ENCODE measurements around the gene CABCOCO1. TPM values are rescaled to one million over a fixed set of nuclear protein-coding genes. Genes with fewer than 3 reads are reported as not detected.

CABCOCO1 gene
- total and polyA plus RNA-seq, 9 of the 15 experiments (the other 6 are each of a cell fraction or from before 2014, with no cell fraction given) = 0.04 TPM; not detected in 8

- no peak for TF ChIP-seq ZBTB5 (IDR thresholded peaks at IDR 0.05)
- TF ChIP-seq CXXC5 (CRISPR knock-in tag; IDR thresholded peaks at IDR 0.05) = no peak
- no peak for TF ChIP-seq SNRNP70 (optimal IDR thresholded peaks at IDR 0.05; ENCODE audit: low read depth, low read length)
- TF ChIP-seq ZBTB43 (CRISPR knock-in tag; IDR thresholded peaks at IDR 0.05) = no peak
- TF ChIP-seq FOXP4 (CRISPR knock-in tag; IDR thresholded peaks at IDR 0.05; ENCODE audit: borderline replicate concordance) = no peak
- TF ChIP-seq, protein P1, sequence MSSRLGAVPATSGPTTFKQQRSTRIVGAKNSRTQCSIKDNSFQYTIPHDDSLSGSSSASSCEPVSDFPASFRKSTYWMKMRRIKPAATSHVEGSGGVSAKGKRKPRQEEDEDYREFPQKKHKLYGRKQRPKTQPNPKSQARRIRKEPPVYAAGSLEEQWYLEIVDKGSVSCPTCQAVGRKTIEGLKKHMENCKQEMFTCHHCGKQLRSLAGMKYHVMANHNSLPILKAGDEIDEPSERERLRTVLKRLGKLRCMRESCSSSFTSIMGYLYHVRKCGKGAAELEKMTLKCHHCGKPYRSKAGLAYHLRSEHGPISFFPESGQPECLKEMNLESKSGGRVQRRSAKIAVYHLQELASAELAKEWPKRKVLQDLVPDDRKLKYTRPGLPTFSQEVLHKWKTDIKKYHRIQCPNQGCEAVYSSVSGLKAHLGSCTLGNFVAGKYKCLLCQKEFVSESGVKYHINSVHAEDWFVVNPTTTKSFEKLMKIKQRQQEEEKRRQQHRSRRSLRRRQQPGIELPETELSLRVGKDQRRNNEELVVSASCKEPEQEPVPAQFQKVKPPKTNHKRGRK (tag; IDR thresholded peaks at IDR 0.05) = no peak
- no peak for TF ChIP-seq ZNF707 (CRISPR knock-in tag; conservative IDR thresholded peaks at IDR 0.05)
- no peak for TF ChIP-seq HNRNPK (IDR thresholded peaks at IDR 0.05; ENCODE audit: low read depth, low read length, poor library complexity, severe bottlenecking)
- no peak for TF ChIP-seq SFPQ (IDR thresholded peaks at IDR 0.05; ENCODE audit: low read depth, low read length)
Observed at GRCh38 chr10:61708846-61709245, 46.1 kb downstream of the CABCOCO1 start (continued).

Measured in K562 (cell line).